Spinal cord (tissue), 10 donors: ENCODE measurements around the gene NAALADL2. TPM values are rescaled to one million over a fixed set of nuclear protein-coding genes. Genes with fewer than 3 reads are reported as not detected.

Experiments
- DNase-seq, 6 donors: peaks; one replicate each; pipeline versions ENCODE4 v3.0.0 to v3.0.0-alpha.2; 2013 to 2015; ENCODE audit warnings: low spot score in 6 of 6, low read depth in 4 of 6
- H3K27ac ChIP-seq: one replicate; pipeline ENCODE4 v1.5.1; 2013; ENCODE audit warnings: low read depth, low read length, control low read depth
- H3K27me3 ChIP-seq: one replicate; pipeline ENCODE4 v1.6.1; 2013; ENCODE audit warnings: low read length; ENCODE audit not compliant: control insufficient read depth, insufficient read depth
- H3K36me3 ChIP-seq: one replicate; pipeline ENCODE4 v1.6.1; 2013; ENCODE audit warnings: low read length; ENCODE audit not compliant: control insufficient read depth, insufficient read depth
- H3K4me1 ChIP-seq: one replicate; pipeline ENCODE4 v1.6.1; 2013; ENCODE audit warnings: low read length; ENCODE audit not compliant: control insufficient read depth, insufficient read depth
- H3K4me3 ChIP-seq: one replicate; pipeline ENCODE4 v1.5.1; 2013; ENCODE audit warnings: low read depth, low read length, control low read depth
- H3K9me3 ChIP-seq: one replicate; pipeline ENCODE4 v1.6.1; 2013; ENCODE audit warnings: low read length; ENCODE audit not compliant: control insufficient read depth, insufficient read depth
- WGBS: methylation state at CpG from one replicate; pipeline ENCODE4 v1.1.5; 2013; ENCODE audit warnings: missing lambda C conversion rate; ENCODE audit not compliant: insufficient coverage; 5-methylcytosine and 5-hydroxymethylcytosine counted together
- polyA plus RNA-seq, 2 donors: library from polyadenylated mRNA; unstranded; fragments of 120-200 nt; gene quantifications; one replicate each; pipeline ENCODE4 v1.2.1, GENCODE V29; 2013; ENCODE audit not compliant: insufficient read length in 2 of 2
- total RNA-seq, 2 donors: library from RNA; depleted of rRNA in 1 of 2; stranded (reverse); fragments of 120-200 nt in 1 of 2; fragments of >200 nt in 1 of 2; gene quantifications; one replicate each; pipeline versions ENCODE4 v1.2.3 to v1.2.4, GENCODE V29; 2013 to 2014
- donor health status: healthy.

NAALADL2 gene
- total and polyA plus RNA-seq, 4 donors: 2.9 to 24.4 (median 11.1) TPM

DNA sequence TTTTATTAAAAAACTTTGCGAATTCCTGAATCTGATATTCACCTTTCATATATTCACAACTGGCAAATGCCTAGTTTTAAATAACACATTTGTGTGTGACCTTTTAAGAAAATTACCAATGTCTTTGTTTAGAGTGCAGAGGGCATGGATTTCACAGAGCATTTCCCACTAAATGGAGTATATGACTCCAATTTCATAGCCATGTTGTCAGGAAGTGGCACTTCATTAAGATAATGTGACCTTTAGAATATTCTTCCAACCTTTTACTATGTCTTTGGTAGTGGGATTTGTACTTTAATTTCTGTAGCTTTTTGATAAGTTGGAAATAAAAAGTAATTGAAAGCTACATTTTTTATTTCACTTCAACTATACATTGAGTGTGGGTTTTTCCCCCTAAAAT, 188.7 kb downstream of the NAALADL2 start:
- H3K4me3 ChIP-seq: no peak overlapping the region

GRCh38 chr3:175057401-175057800, 198.3 kb downstream of the NAALADL2 start:
- peaks cover 1% of the 10 kb centered on the region for H3K9me3 ChIP-seq
- no peak overlapping the region for H3K27ac ChIP-seq
- H3K4me3 ChIP-seq: no peak overlapping the region
- no peaks in the 10 kb centered on the region for H3K36me3 ChIP-seq
- H3K4me1 ChIP-seq: no peaks in the 10 kb centered on the region
- DNase-seq: peak; percentile 15 to 91 (median 37)
- WGBS: no CpG with 5 or more reads among the region's 3 CpGs
- no peaks in the 10 kb centered on the region for H3K27me3 ChIP-seq

More for the DNA sequence above, 188.7 kb downstream of the NAALADL2 start:
- Histone ChIP-seq H3K9me3 (peaks cover 4% of the 10 kb centered on the region), H3K27ac (no peak overlapping the region), H3K36me3 (no peaks in the 10 kb centered on the region), H3K4me1 (no peaks in the 10 kb centered on the region), H3K27me3 (no peaks in the 10 kb centered on the region)
- DNase-seq: no peak
- WGBS: no CpG with 5 or more reads among the region's 1 CpG

GRCh38 chr3:175059788-175060187, 200.7 kb downstream of the NAALADL2 start:
- 79% methylated on average over 3 of the region's 4 CpGs for WGBS
- peak in 1 of 6 donors; percentile 37 for DNase-seq

GRCh38 chr3:175065497-175065896, 206.4 kb downstream of the NAALADL2 start:
- DNase-seq: no peak
- Histone ChIP-seq H3K36me3 (no peaks in the 10 kb centered on the region), H3K4me1 (no peaks in the 10 kb centered on the region), H3K9me3 (no peaks in the 10 kb centered on the region), H3K27ac (no peak overlapping the region), H3K27me3 (no peaks in the 10 kb centered on the region), H3K4me3 (no peak overlapping the region)
- WGBS: no CpG with 5 or more reads among the region's 2 CpGs

More at GRCh38 chr3:175059788-175060187, 200.7 kb downstream of the NAALADL2 start:
- peaks cover 1% of the 10 kb centered on the region for H3K9me3 ChIP-seq
- no peak overlapping the region for H3K4me3 ChIP-seq
- no peaks in the 10 kb centered on the region for H3K4me1 ChIP-seq
- H3K36me3 ChIP-seq: no peaks in the 10 kb centered on the region
- H3K27ac ChIP-seq: no peak overlapping the region
- H3K27me3 ChIP-seq: no peaks in the 10 kb centered on the region

DNA sequence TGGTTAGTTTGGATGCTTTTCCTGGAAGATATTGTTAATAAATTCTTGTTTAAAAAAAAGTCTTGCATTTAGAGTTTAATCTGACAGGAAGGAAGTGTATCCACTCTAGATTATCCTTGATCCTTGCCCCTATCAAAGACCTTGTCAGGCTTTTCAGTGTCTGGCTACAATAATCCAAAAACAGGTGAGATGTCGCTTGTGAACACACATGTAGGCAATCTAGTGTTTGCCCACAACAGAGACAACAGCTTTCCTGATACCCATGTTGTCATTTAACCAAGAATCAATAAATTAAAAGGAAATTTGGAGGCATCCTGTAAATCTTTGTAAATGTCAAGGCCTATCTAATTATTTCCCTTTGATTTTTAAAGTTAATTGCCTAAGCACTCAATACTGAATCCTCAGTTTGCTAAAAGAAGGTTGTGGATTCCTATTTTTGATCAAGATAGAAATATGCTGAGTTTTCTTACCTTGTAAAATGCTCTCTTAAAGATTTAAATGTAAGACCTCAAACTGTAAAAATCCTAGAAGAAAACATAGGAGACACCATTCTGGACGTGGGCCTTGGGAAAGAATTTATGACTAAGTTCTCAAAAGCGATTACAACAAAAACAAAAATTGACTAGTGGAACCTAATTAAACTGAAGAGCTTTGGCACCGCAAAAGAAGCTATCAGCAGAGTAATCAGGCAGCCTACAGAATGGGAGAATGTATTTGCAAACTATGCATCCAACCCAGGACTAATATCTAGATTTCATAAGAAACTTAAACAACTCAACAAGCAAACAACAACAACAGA, 207.7 kb downstream of the NAALADL2 start:
- Histone ChIP-seq H3K36me3 (no peaks in the 10 kb centered on the region), H3K27ac (no peak overlapping the region), H3K4me3 (no peak overlapping the region), H3K27me3 (no peaks in the 10 kb centered on the region), H3K9me3 (no peaks in the 10 kb centered on the region), H3K4me1 (no peaks in the 10 kb centered on the region)
- no CpG with 5 or more reads among the region's 4 CpGs for WGBS
- no peak for DNase-seq

DNA sequence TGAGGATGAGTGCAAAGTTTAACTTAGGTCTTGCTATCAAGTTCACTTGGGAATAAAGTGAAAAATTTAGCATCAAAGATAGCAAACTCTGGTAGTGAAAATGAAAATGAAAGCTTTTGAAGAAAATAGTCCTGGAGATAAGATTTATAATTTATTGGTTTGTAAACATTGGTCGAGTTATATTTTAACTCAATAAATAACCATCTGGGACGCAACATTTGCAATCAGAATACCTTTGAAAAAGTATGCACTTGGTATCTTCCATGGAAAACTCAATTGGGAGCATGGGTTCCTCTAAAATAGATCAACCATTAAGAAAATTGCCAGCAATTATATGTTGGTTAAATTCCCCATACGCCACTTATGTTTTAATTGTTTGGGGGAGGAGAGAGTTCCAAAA, 209.5 kb downstream of the NAALADL2 start:
- H3K36me3 ChIP-seq: no peaks in the 10 kb centered on the region
- no peaks in the 10 kb centered on the region for H3K4me1 ChIP-seq
- DNase-seq: no peak
- H3K27me3 ChIP-seq: no peaks in the 10 kb centered on the region
- WGBS: 100% methylated on average over 1 of the region's 3 CpGs
- no peak overlapping the region for H3K27ac ChIP-seq
- no peak overlapping the region for H3K4me3 ChIP-seq
- H3K9me3 ChIP-seq: no peaks in the 10 kb centered on the region

DNA sequence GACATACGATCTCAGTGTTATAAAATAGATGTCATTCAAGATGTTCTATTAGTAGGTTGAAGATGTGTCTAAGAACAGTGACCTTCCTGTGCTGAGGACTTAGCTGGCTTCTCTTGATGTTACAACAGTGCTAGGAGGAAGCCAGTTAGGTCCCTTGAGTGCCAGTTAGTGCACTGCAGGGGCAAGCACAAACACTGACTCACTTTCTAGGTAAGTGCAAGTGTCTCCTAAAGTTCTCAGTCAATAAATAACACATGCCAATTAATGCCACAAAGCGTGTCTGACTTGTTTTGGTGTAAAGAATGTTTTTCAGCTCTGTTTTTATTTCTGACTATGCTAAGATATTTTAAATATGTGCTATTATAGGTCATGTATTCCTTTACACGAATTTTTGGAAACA, 211.8 kb downstream of the NAALADL2 start:
- H3K9me3 ChIP-seq: no peaks in the 10 kb centered on the region
- no peak for DNase-seq
- no peaks in the 10 kb centered on the region for H3K27me3 ChIP-seq
- WGBS: 100% methylated on average over 1 of the region's 3 CpGs
- H3K4me1 ChIP-seq: no peaks in the 10 kb centered on the region
- no peak overlapping the region for H3K27ac ChIP-seq
- H3K36me3 ChIP-seq: no peaks in the 10 kb centered on the region
- H3K4me3 ChIP-seq: no peak overlapping the region

- H3K4me1 ChIP-seq: no peaks in the 10 kb centered on the region
- no peaks in the 10 kb centered on the region for H3K27me3 ChIP-seq
- H3K36me3 ChIP-seq: no peaks in the 10 kb centered on the region
- H3K4me3 ChIP-seq: no peak overlapping the region
- DNase-seq: peak in 1 of 6 donors; percentile 34
- no peak overlapping the region for H3K27ac ChIP-seq
- H3K9me3 ChIP-seq: no peaks in the 10 kb centered on the region
- WGBS: no CpG with 5 or more reads among the region's 6 CpGs
These were observed 214.2 kb downstream of the NAALADL2 start for GRCh38 chr3:175073219-175073905.

DNA sequence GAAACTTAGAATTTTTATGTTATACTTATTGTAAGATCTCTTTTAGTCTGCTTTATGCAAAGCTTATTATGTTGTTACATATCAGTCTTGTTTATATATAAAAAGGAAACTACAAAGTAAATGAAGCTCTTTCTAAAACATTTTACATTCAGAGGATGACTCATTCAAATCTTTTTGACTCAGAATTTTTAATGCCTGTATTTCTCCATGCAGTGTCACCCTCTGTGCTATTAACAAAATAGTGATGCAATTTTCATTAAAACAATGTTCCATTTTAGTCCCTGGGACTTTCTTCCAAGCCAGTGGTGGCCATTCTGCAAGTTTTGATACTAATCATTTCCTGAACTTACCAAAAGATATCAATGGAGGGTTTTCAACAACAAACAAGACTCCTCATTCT, 216.1 kb downstream of the NAALADL2 start:
- DNase-seq: no peak
- Histone ChIP-seq H3K27me3 (no peaks in the 10 kb centered on the region), H3K4me1 (no peaks in the 10 kb centered on the region), H3K4me3 (no peak overlapping the region), H3K36me3 (no peaks in the 10 kb centered on the region), H3K27ac (no peak overlapping the region), H3K9me3 (no peaks in the 10 kb centered on the region)

DNA sequence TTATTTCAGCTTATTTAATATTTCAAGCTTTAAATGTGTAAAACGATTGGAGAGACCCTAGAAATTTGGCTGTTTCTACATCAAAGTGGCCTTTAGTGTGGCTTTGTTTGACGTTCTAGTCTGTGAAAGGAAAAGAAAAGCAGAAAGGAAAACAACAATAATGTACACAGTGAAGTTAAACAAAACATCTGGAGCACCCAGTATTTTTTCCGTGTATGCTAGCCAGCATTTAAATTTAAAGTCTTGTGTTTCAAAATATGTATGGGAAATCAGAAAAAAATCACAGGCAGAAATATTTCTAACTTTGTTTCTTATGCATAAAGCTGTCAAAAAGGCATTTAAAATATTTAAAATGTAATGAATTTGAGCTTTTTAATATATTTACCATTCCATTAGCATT, 218.1 kb downstream of the NAALADL2 start:
- Histone ChIP-seq H3K9me3 (no peaks in the 10 kb centered on the region), H3K27ac (no peak overlapping the region), H3K27me3 (no peaks in the 10 kb centered on the region), H3K4me1 (no peaks in the 10 kb centered on the region), H3K36me3 (no peaks in the 10 kb centered on the region), H3K4me3 (no peak overlapping the region)
- WGBS: no CpG with 5 or more reads among the region's 3 CpGs
- no peak for DNase-seq
